ENCODE results near the gene NRIP3. TPM values are rescaled to one million over a fixed set of nuclear protein-coding genes. Genes with fewer than 3 reads are reported as not detected.

Gene NRIP3
- total and polyA plus RNA-seq, 2 of the 13 experiments (the other 11 are each of a cell fraction or from before 2014, with no cell fraction given), result 0.04 to 0.07 TPM

DNA sequence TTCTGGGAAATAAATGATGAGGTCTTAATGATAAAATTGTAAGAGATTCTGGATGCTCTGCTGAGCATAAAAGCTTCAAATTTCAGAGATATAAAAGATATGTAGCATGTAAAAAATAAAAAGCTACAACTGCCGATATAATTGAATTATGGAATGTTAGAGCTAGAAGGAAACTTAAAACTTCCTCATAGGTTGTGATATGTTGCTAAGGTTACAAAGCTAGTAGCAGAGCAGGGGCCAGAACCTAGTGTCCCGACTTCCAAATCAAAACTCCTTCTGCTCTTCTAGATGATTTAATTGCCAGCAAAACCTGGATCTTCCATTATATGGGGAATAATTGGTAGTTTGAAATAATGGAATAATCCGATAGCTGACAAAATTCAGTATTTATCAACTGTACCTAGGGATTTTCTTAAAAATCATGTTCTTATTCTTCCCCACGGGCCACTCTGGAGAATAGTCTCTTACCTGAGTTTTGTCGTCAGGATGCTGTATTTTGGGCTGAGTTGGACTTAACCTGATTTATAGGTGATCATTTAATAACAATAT, 61.2 kb downstream of the NRIP3 start, which contains the start of gene ASCL3:
TSS of gene ASCL3 (minus strand) at position 499 of the 549 bp plus-strand sequence. CDS start 4,855 bp downstream, outside the sequence.
- peaks cover 7% of the 10 kb centered on the region for H3K4me1 ChIP-seq (ENCODE audit: insufficient read depth, low read length)
- no peak within 1 kb of the TSS for H3K9ac ChIP-seq (ENCODE audit: insufficient read depth, low read depth, low read length)
- ATAC-seq (no peak), DNase-seq (ENCODE audit: low spot score) (no peak), FAIRE-seq (no peak)
- WGBS (ENCODE audit: low lambda C conversion rate), result 54% methylated on average over 5 of the region's 5 CpGs
- no peak within 1 kb of the TSS for H3K4me2 ChIP-seq (ENCODE audit: low read depth, low read length)
- POLR2A ChIA-PET, result no interaction called here
- no peak within 1 kb of the TSS for H3K4me3 ChIP-seq (replicated peaks in 1 of 3; ENCODE audit: insufficient read depth in 1 of 3, low read depth in 2 of 3, low read length in 3 of 3)
- H3K27ac ChIP-seq (ENCODE audit: extremely low read length, insufficient read depth, low read length), result no peak within 1 kb of the TSS
- CTCF ChIA-PET (ENCODE audit: low intra/inter-chr PET ratio, low total read pairs), result no interaction called here
- peaks cover 0 to 4% of the 10 kb centered on the region in 2 experiments; a peak in 3 of 5 replicates for H3K36me3 ChIP-seq (replicated peaks in 1 of 2; ENCODE audit: control insufficient read depth in 1 of 2, insufficient read depth in 2 of 2, low read length in 2 of 2)
- in situ Hi-C loops (cut with HindIII; ENCODE audit: extremely low pct_ligation_motif_present, low pct_unique_long_range_greater_than_20kb) (no loop called here), intact Hi-C loops (cut with micrococcal nuclease; ENCODE audit: unreplicated experiment) (no loop called here)
- no peaks in the 10 kb centered on the region for H4K20me1 ChIP-seq (ENCODE audit: insufficient read depth, low read length)
- BruUV-seq (replicated peaks), result no TSS peak
- no peak within 1 kb of the TSS for H2AFZ ChIP-seq (ENCODE audit: low read length)
- H3K27me3 ChIP-seq (ENCODE audit: control insufficient read depth in 1 of 2, insufficient read depth in 2 of 2, low read length in 2 of 2), result no peaks in the 10 kb centered on the region
- H3K9me3 ChIP-seq (ENCODE audit: low read length), result no peaks in the 10 kb centered on the region
- no peaks in the 10 kb centered on the region for H3K79me2 ChIP-seq (ENCODE audit: insufficient read depth, low read length)
- TF ChIP-seq, protein P1, sequence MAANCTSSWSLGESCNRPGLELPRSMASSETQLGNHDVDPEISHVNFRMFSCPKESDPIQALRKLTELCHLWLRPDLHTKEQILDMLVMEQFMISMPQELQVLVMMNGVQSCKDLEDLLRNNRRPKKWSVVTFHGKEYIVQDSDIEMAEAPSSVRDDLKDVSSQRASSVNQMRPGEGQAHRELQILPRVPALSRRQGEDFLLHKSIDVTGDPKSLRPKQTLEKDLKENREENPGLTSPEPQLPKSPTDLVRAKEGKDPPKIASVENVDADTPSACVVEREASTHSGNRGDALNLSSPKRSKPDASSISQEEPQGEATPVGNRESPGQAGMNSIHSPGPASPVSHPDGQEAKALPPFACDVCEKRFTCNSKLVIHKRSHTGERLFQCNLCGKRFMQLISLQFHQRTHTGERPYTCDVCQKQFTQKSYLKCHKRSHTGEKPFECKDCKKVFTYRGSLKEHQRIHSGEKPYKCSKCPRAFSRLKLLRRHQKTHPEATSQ (CRISPR knock-in tag; IDR thresholded peaks at IDR 0.05; ENCODE audit: borderline replicate concordance), result no peak
- TF ChIP-seq ZNF407 (CRISPR knock-in tag; IDR thresholded peaks at IDR 0.05; ENCODE audit: not compliant biosample characterization) (no peak), NR2F6 (IDR thresholded peaks at IDR 0.05) (no peak), NR2F6 (CRISPR knock-in tag; IDR thresholded peaks at IDR 0.05) (no peak), CC2D1A (CRISPR knock-in tag; IDR thresholded peaks at IDR 0.05) (no peak)
